ENCODE data around the gene PRDM5.

- TF ChIP-seq, protein P1, sequence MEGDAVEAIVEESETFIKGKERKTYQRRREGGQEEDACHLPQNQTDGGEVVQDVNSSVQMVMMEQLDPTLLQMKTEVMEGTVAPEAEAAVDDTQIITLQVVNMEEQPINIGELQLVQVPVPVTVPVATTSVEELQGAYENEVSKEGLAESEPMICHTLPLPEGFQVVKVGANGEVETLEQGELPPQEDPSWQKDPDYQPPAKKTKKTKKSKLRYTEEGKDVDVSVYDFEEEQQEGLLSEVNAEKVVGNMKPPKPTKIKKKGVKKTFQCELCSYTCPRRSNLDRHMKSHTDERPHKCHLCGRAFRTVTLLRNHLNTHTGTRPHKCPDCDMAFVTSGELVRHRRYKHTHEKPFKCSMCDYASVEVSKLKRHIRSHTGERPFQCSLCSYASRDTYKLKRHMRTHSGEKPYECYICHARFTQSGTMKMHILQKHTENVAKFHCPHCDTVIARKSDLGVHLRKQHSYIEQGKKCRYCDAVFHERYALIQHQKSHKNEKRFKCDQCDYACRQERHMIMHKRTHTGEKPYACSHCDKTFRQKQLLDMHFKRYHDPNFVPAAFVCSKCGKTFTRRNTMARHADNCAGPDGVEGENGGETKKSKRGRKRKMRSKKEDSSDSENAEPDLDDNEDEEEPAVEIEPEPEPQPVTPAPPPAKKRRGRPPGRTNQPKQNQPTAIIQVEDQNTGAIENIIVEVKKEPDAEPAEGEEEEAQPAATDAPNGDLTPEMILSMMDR (CRISPR knock-in tag; IDR thresholded peaks at IDR 0.05), result no peak
- TF ChIP-seq, protein P2, sequence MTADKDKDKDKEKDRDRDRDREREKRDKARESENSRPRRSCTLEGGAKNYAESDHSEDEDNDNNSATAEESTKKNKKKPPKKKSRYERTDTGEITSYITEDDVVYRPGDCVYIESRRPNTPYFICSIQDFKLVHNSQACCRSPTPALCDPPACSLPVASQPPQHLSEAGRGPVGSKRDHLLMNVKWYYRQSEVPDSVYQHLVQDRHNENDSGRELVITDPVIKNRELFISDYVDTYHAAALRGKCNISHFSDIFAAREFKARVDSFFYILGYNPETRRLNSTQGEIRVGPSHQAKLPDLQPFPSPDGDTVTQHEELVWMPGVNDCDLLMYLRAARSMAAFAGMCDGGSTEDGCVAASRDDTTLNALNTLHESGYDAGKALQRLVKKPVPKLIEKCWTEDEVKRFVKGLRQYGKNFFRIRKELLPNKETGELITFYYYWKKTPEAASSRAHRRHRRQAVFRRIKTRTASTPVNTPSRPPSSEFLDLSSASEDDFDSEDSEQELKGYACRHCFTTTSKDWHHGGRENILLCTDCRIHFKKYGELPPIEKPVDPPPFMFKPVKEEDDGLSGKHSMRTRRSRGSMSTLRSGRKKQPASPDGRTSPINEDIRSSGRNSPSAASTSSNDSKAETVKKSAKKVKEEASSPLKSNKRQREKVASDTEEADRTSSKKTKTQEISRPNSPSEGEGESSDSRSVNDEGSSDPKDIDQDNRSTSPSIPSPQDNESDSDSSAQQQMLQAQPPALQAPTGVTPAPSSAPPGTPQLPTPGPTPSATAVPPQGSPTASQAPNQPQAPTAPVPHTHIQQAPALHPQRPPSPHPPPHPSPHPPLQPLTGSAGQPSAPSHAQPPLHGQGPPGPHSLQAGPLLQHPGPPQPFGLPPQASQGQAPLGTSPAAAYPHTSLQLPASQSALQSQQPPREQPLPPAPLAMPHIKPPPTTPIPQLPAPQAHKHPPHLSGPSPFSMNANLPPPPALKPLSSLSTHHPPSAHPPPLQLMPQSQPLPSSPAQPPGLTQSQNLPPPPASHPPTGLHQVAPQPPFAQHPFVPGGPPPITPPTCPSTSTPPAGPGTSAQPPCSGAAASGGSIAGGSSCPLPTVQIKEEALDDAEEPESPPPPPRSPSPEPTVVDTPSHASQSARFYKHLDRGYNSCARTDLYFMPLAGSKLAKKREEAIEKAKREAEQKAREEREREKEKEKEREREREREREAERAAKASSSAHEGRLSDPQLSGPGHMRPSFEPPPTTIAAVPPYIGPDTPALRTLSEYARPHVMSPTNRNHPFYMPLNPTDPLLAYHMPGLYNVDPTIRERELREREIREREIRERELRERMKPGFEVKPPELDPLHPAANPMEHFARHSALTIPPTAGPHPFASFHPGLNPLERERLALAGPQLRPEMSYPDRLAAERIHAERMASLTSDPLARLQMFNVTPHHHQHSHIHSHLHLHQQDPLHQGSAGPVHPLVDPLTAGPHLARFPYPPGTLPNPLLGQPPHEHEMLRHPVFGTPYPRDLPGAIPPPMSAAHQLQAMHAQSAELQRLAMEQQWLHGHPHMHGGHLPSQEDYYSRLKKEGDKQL (CRISPR knock-in tag; IDR thresholded peaks at IDR 0.05; ENCODE audit: low read depth), result no peak
- TF ChIP-seq YY1 (IDR thresholded peaks at IDR 0.05; ENCODE audit: insufficient read depth, insufficient replicate concordance, low read depth, low read length) (no peak), ZFP36 (IDR thresholded peaks at IDR 0.05; ENCODE audit: borderline replicate concordance, low read depth, low read length, partially characterized antibody) (no peak), NFATC3 (CRISPR knock-in tag; IDR thresholded peaks at IDR 0.05) (no peak), ZNF576 (CRISPR knock-in tag; IDR thresholded peaks at IDR 0.05) (no peak), CENPX (CRISPR knock-in tag; IDR thresholded peaks at IDR 0.05) (no peak), ZNF34 (CRISPR knock-in tag; IDR thresholded peaks at IDR 0.05; ENCODE audit: borderline replicate concordance) (no peak), SUZ12 (IDR thresholded peaks at IDR 0.05; ENCODE audit: low read depth, low read length) (no peak)
Observed at GRCh38 chr4:120693816-120694215, 228.7 kb downstream of the PRDM5 start.
